Endothelial cell of umbilical vein (primary cell): ENCODE measurements around the gene COPZ2.

Source experiments
- GATA2 ChIP-seq: IDR thresholded peaks from 2 replicates; pipeline ENCODE4 v1.7.0; 2011; ENCODE audit warnings: low read depth, mild to moderate bottlenecking, moderate library complexity, mixed read lengths, low read length; ENCODE audit not compliant: insufficient read length, insufficient read depth
- MYC ChIP-seq: IDR thresholded peaks from one replicate; pipeline ENCODE4 v1.6.1; 2011; ENCODE audit warnings: mild to moderate bottlenecking, low read depth, low read length
- POLR2A ChIP-seq: IDR thresholded peaks from 2 replicates; pipeline ENCODE4 v1.6.1; 2012; ENCODE audit warnings: low read depth, mild to moderate bottlenecking, control low read depth, low read length
- POLR2AphosphoS5 ChIP-seq: IDR thresholded peaks from 2 replicates; pipeline ENCODE4 v1.6.1; 2012; ENCODE audit warnings: low read depth, mild to moderate bottlenecking, control low read depth, low read length, moderate library complexity; ENCODE audit not compliant: insufficient read depth
- TF ChIP-seq, protein P1 (sequence below), 2 donors: IDR thresholded peaks; 1 replicate in 1 of 2; 2 replicates in 1 of 2; pipeline ENCODE4 v1.5.1; 2011; ENCODE audit warnings: low read length in 2 of 2, mild to moderate bottlenecking in 2 of 2, moderate library complexity in 2 of 2, control low read depth in 1 of 2, inconsistent platforms in 1 of 2, low read depth in 1 of 2; ENCODE audit not compliant: insufficient read depth in 1 of 2; ENCODE audit errors: extremely low read depth in 1 of 2
- TF ChIP-seq, protein P2 (sequence below): IDR thresholded peaks from 2 replicates; pipeline ENCODE4 v1.6.1; 2011; ENCODE audit not compliant: insufficient read depth, insufficient read length

GRCh38 chr17:48071654-48072053 is 34.1 kb upstream of the COPZ2 start:
- TF ChIP-seq GATA2 (no peak), MYC (no peak), POLR2A (no peak), POLR2AphosphoS5 (no peak)
- TF ChIP-seq, protein P1, sequence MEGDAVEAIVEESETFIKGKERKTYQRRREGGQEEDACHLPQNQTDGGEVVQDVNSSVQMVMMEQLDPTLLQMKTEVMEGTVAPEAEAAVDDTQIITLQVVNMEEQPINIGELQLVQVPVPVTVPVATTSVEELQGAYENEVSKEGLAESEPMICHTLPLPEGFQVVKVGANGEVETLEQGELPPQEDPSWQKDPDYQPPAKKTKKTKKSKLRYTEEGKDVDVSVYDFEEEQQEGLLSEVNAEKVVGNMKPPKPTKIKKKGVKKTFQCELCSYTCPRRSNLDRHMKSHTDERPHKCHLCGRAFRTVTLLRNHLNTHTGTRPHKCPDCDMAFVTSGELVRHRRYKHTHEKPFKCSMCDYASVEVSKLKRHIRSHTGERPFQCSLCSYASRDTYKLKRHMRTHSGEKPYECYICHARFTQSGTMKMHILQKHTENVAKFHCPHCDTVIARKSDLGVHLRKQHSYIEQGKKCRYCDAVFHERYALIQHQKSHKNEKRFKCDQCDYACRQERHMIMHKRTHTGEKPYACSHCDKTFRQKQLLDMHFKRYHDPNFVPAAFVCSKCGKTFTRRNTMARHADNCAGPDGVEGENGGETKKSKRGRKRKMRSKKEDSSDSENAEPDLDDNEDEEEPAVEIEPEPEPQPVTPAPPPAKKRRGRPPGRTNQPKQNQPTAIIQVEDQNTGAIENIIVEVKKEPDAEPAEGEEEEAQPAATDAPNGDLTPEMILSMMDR (IDR thresholded peaks at IDR 0.05; ENCODE audit: extremely low read depth in 1 of 2, insufficient read depth in 1 of 2, low read depth in 1 of 2, low read length in 2 of 2) = no peak
- TF ChIP-seq, protein P2, sequence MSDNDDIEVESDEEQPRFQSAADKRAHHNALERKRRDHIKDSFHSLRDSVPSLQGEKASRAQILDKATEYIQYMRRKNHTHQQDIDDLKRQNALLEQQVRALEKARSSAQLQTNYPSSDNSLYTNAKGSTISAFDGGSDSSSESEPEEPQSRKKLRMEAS = no peak
